ENCODE results near the gene TMEM82.
"Not testable (repeated sequence)": the region's sequence is repeated elsewhere in the genome, so short reads cannot be mapped to it uniquely, and the experiment has no call there.

The TMEM82 gene

DNA sequence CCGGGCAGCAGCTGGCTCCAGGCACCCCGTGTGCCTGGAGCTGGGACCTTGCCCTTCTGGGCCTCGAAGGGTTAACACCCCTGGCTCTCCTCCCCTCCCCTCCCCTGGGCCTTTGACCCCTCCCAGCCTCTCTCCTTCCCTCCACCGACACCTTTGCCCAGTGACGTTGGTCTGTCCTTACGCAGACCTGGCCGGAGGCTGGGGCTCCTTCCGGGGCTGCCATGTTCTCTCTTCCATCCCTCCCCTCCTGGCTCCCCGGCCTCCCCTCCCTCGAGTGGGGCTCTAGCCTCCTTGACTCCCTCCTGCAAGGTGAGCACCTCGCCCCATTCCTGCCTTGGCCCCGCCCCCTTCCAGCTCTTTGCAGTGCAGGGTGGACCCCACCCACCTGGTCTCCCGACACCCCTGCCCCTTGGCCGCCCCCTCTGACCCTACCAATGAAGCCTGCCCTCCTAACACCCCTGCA, at the start of gene TMEM82:
TSS of gene TMEM82 (plus strand) at position 161 of the 463 bp plus-strand sequence. CDS start at position 222, 61 bp downstream.
- no peak for DNase-seq

DNA sequence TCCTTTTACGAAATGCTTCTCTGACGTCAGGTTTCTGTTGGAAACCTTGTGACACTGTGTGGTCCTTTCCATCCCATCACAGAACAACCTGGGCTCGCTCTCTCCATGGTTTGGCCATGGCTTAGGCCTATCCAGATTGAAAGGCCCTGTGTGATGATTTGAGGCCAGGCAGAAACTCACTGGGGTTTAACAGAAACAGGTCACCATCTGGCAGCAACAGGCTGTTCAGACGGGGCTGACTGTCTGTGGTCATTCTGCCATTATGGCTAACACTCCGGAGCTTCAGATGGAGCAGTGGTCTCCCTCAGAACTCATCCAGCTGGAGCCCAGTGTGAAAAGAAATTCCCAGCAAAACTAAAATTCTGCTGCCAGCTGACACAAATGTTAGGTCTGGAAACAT, 48.9 kb upstream of the TMEM82 start:
- no peak for DNase-seq

DNA sequence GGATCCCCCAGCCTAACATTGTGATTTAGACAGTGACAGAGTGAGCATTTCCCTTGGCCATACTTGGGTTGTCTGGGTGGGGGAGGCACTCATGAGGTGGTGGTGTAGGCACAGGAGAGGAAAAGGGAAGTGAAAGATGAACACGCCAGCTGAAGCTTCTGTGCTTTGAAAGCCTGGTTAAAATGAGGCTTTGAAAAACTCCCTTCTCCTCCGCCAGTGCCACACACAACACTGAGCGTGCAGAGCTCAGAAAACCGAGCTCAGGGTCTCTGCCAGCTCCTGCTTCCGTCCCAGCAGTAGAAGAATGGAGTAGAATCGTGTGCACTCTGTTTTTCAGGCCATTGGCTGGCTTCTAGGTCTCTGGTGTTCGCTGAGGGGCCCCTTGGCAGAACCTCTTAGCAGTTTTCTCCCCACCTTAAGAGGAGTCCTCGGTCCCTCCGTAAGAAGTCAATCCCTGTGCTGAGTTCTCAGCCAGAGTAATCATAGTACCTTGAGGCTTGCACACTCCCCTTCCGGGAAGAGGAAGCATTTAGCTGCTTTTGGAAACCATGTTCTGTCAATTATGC, 45.3 kb upstream of the TMEM82 start:
- peak; percentile 63 for DNase-seq

DNA sequence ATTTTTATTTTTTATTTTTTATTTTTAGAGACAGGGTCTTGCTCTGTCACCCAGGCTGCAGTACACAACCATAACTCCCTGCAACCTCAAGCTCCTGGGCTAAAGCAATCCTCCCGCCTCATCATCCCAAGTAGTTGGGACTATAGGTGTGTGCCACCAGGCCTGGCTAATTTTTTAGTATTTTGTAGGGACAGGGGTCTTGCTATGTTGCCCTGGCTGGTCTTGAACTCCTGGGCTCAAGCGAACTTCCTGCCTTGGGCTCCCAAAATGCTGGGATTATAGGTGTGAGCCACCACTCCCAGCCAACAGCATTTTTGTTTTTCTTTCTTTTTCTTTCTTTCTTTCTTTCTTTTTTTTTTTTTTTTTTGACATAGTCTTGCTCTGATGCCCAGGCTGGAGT, 44.1 kb upstream of the TMEM82 start:
- no peak for DNase-seq

DNA sequence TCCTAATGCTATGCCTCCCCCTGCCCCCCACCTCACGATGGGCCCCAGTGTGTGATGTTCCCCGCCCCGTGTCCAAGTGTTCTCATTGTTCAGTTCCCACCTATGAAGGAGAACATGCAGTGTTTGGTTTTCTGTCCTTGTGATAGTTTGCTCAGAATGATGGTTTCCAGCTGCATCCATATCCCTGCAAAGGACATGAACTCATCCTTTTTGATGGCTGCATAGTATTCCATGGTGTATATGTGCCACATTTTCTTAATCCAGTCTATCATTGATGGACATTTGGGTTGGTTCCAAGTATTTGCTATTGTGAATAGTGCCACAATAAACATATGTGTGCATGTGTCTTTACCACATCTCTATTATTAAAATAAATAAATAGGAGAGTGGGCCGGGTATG, 43.0 kb upstream of the TMEM82 start:
- DNase-seq, result not testable (repeated sequence)

DNA sequence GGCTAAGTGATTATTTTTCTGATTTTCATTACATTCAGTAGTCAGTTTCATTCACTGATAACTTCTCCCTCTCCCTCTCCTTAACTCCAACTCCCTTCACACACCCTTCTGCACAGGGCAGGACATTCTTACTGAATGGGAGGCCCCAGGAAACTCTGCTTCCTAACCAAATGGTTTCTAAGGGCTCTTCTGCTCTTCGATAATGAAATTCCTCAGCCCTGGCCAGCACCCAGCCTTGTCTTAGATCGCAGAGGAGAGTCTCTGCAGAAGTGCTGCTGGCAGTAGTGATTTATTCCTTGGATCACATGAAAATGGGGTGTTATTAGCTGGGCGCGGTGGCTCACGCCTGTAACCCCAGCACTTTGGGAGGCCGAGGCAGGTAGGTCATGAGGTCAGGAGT, 41.8 kb upstream of the TMEM82 start:
- no peak for DNase-seq

DNA sequence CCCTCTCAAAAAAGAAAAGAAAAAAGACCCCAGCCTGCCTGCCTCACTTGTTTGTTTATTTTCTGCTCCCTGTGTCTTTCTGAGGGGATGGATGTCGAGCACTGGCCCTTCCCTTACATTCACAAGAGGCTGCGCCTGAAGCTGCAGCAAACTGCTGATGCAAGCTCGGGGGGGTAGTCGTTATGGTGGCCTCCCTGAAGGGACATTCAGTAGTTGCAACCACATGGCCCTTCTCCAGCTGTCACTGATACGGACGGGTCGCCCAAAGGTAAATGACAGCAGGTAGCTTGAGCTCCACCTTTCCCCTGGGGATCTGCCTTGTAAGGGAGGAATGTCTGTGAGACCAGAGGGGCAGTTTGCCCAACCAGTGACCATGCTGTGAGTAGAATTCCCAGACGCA, 40.5 kb upstream of the TMEM82 start:
- DNase-seq, result no peak

DNA sequence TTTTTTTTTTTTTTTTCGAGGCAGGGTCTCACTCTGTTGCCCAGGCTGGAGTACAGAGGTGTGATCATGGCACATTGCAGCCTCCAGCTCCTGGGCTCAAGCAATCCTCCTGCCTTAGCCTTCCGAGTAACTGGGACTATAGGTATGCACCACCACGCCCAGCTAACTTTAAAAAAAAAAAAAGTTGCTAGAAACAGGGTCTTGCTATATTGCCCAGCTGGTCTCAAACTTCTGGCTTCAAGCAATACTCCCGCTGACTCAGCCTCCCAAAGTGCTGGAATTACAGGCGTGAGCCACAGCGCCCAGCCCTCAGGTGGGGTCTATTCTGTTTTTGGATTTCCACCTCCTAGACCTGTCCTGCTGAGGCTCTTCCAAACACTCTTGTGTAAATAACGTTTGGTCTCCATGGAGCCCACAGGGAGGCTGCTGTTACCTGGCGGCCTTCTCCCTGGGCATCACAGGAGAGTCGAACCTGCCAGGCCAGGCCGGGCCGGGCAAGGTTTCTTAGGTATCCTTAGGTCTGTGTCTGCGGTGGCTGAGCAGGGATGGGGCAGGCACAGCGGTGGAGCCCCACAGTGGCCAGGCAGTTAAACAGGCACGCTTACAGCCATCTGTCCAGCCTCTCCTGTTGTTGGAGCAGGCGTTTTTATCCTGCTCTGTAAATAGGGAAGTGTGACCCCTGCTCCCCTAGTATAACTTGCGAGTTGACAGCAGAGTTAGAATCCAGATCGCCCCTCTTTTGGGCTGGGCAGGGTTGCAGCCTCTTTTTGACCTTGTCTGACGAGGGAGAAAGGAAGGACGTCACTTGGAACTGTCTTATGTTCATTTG, 39.4 kb upstream of the TMEM82 start:
- no peak for DNase-seq

DNA sequence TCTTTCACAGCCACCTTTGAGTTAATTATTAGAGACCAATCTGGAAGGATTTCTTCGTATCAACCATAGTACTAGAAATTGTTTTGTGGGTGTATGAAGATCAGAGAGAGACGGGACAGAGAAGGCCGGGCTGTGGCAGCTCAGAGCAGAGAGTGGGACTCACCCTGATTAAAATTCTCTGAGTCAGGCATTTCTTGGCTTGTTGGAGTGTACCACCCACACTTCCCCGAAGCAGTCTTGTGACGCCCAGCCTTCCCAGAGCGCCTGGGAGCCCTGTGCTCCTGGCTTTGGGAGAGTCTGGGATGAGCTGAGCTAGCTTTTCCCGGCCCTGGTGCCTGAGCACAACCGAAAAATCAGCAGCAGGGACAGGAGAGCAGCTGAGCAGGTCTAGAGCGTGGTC, 38.7 kb upstream of the TMEM82 start:
- peak; percentile 69 for DNase-seq

DNA sequence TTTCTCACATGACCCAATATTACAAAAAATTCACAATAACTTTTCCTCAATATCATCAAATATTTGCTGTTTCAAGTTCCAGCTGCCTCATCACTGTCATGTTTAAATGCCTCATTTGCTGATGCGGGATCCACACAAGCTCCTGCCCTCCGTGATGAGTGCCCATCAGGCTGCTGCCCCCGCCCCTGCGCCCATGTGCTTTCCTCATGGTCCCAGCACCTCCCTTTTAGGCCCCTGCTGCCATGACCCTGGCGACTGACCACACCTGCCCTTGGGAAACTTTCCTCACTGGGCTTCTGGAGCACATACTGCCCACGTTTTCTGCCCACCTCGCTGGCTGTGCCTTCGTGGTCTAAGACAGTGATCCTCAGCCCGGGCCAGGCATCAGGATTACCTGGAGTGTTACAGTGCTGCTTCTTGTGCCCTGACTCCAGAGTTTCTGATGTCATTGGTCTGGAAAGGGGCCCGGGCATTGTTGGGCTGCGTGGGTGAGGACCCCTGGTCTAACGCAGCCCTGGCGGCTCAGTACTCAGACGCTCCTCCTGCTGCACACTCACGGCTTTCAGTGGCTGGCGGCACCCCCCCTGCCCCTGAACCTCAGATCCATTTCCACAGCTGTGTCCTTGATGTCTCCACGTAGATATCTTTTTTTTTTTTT, 37.6 kb upstream of the TMEM82 start:
- no peak for DNase-seq

DNA sequence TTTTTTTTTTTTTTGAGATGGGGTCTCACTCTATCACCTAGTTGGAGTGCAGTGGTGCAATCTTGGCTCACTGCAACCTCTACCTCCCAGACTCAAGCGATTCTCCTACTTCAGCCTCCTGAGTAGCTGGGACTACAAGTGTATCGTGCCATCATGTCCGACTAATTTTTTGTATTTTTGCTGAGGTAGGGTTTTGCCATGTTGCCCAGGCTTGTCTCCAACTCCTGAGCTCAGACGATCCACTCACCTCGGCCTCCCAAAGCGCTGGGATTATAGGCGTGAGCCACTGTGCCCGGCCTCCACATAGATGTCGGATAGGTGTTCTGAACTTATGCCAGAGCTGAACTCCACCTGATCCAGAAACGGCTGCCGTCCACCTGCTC, 37.1 kb upstream of the TMEM82 start:
- DNase-seq, result no peak

DNA sequence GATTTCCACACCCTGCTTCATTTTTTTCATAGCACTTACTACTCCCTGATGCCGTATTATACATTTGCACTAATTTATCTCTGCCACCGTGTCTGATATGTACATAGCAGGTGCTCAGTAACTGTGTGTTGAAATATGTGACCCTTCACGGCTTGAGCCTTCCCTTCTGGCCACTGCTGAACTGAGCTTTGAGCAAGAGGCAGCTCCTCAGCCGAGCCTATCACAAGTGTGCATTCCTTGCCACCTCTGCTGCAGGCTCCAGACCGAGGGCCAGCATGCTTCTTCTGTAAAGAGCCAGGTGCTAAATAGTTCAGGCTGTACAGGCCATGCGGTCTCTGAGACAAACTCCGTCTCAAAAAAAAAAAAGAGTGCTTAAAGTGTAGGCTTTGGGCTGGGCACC, 35.5 kb upstream of the TMEM82 start:
- no peak for DNase-seq

DNA sequence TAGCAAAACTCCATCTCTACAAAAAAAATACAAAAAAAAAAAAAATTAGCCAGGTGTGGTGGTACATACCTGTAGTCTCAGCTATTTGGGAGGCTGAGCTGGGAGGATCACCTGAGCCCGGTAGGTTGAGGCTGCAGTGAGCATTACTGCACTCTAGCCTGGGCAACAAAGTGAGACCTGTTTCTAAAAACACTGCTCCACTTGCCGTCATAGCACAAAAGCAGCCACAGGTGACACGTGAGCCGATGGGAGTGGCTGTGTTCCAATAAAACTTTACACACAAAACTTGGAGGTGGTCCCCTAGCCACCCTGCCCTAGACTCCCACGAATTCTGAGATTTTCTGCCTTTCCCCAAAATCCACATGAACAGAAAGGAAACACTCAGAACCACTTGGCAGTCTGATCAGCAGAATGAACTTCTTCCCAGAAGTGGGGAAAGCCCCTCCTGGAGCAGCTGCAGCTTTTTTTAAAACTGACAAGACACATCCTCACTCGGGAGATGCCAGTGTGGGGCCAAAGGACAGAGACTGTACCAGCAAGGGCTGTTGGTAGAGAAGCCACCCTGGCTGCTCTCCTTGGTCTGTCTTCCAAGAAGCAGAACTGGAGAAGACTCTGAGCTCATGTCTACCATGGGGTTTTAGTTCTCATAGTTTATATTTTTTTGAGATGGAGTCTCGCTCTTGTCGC, 34.9 kb upstream of the TMEM82 start:
- DNase-seq, result no peak

DNA sequence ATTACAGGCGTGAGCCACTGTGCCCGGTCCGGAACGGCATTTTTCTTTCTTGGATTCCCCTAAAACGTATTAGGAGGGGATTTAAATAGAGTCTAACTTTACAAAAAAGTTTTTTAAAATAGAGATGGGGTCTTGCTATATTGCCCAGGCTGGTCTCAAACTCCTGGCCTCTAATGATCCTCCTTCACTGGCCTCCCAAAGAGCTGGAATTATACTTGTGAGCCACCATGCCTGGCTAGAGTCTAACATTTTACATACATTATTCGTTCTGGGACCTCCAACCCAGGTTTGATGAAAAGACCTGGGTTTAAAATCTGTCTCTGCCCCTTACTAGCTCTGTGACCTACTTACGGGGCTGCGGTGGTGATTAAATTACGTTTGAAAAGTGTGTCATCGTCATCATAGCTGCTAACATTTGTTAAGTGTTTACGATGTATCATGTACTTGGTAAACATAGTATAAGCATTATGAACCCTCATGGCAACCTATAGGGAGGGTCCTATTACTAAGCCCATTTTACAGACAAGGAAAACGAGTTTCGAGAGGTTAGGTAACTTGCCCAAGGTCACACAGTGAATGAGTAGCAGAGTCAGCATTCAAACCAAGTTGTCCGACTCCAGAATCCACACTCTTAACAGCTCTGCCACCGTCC, 33.7 kb upstream of the TMEM82 start:
- no peak for DNase-seq

DNA sequence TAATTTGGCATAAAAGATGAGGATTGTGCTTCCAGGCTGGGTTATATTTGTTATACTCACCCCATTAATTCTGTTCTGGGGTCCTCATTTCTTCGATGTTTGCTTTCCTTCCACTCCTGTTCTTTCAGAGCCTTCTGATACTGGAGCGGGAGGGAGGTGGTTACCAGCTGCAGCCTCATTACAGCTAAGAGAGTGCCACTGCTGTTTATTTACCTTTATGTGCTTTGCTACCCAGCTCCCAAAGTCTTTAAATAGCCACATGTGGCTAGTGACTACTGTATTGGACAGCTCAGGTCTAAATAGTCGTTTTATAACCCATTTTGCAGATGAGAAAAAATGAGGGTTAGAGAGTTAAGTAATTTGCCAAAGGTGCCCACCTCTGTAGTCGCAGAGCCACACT, 33.1 kb upstream of the TMEM82 start:
- no peak for DNase-seq

DNA sequence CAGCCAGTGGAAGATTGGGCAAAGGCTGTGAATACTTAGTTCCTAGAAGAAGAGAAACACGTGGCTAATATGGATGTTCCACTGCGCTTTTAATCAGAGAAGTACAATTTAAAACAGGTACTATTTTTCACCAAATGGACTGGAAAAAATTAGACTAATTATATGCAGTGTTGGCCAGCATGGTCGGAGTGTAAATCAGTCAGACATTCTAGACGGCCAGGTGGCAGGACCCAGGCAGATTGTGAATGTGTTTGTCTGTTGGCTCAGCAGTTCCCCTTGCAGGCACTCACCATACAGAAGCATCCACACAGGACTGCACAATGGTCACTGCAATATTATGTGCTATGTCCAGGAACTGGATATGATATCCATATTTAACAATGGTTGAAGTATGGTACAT, 30.1 kb upstream of the TMEM82 start:
- no peak for DNase-seq

DNA sequence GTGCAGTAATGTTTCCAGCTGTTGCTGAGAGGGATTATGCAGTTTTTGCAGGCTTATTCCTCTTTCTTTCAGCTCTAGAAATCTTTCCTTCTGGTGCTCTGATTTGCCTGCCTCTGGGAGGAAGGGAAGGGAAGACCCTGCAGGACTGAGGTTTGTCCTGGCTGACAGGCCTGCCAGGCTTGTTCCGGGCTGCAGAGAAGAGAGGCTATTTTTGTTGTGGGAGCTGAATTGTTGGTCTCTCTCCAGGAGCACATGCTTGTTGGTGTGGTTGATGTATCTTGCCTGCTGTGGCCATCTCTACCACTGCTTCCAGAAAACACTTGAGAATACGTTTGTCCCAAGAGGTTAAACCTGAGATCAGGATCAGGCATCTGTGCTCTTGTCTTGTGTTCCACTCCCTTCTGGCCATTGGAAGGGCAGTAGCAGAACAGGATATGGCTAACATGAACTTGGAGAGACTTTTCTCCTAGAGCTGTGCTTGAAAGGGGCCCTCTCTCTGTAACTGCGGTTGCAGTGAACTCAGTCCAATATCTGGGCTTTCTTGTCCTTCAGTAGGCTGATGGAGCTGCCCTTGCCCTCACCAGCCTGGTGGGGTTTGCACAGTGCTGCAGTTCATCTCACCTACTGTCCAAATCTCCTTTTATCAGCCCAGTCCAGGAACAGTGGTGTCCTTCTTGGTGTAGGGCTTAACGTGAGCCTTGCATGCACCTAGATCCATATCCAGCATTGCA, 27.7 kb upstream of the TMEM82 start:
- DNase-seq, result no peak

DNA sequence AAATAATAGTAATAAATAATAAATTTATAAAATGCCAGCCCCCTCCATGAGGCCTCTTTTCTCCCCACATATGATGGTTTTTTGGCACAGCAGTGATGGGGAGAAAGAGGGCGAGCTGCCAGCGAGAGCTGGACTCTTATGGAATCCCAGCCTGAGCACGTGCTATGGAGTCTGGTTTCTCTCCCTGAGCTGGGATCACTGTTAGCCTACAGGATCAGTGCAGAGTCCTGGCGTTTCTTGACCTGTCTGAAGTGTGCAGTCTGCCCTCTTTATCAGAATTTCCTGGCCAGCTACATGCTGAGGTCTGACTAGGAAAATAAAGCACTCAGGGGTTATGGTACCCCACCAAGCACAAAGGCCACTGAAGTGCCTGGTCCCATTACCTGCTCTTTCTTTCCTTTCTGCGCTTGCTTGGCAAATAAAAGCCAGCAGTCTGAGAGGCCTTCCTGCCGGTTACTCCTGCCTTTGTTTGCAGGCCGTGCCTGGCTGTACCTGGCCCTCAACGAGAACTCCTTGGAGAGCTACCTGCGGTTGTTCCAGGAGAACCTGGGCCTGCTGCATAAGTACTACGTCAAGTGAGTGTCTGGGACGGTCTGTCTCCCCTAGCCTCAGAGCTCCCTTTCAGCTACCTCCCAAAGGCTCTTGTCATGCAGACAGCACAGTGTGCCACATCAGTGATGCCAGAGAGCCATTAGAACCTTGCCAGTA, 24.7 kb upstream of the TMEM82 start:
- no peak for DNase-seq

DNA sequence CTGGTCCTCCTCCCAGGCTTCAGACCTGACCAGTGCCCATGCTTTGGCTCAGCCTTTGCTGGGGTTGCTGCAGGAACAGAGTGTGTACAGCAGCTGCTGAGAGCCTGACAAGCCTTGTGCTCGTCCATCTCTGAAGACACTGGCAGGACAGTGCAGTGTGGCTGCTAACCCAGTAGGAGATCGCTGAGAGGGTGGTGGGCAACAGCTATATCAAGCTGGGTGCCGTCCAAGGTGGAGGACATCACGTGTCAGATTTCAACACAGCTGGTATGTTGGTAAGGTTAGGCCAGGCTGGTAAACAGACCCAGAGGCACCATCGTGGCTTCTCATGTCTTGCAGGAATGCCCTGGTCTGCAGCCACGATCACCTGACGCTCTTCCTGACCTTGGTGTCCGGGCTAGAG, 24.1 kb upstream of the TMEM82 start:
- DNase-seq, result no peak

DNA sequence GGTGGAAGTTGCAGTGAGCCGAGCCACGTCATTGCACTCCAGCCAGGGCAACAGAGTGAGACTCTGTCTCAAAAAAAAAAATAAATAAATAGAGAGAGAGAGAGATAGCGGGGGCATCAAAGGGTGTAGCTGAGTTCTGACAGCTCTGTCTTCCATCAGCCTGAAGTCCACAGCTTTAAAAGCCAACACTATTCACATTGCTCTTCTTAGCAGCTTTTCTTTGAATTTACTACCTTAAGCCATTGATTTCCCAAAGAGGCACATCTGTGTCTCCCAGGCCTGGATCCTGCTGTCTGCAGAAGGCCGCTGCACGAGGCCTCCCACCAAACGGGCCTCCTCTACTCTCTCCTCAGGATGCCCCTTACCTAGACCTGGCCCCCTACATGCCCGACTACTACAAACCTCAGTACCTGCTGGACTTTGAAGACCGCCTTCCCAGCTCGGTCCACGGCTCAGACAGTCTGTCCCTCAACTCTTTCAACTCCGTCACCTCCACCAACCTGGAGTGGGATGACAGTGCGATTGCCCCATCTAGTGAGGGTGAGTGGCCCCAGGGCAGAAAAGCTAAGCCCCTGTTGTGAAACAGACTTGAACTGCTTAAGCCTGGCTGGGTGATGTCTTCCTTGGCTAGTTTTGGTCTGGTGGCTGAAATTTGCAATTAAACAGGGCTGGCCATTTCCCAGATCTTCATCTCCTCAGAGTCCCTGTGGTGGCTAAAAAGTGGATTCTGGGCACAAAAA, 22.7 kb upstream of the TMEM82 start:
- no peak for DNase-seq

DNA sequence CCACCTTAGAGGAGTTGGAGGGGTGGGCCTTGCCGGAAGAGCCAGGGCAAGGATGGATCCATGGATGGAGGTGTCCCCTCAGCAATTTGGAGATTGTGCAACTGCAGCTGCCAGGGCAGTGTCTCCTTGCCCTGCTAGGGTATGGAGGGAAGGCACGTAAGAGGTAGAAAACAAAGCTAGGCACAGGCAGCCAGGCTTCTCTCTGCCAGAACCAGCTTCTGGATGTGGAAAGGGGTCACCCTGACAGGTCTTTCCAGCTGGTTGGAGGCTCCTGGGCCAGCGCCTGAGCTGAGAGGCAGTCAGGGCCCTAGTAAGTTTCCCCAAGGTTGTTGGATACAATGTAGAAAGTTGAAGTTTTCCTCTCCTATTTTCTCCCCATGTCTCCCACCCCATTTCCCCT, 21.4 kb upstream of the TMEM82 start:
- DNase-seq, result no peak

All from right forelimb (tissue), 1 donor.